ENCODE measurements around the gene TCF12. TPM values are rescaled to one million over a fixed set of nuclear protein-coding genes. Genes with fewer than 3 reads are reported as not detected.

TCF12 gene
- total RNA-seq, 1 experiment from 2014 or later = 76.7 TPM

DNA sequence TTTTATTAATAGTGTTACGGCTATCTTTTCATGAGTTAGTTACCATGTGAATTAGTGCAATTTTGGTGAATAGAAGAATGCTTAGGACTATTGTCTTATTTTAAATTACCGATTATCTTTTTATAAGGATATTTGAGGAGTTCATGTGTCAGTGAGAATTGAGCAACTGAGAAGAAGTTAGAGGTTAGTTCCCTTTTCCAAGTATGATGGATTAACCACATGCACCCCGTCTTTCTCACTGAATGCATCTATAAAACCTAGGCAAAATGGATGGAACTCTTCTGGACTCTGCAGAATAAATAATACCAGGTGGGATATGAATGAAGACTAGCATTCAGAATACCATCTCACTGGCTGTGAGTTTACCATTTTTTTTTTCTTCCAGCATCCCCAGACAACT, 74.3 kb downstream of the TCF12 start:
- H3K79me1 ChIP-seq (ENCODE audit: insufficient read depth, low read depth, low read length, poor library complexity, severe bottlenecking) = peaks cover 5% of the 10 kb centered on the region
- H3K27ac Mint-ChIP-seq = 0 out of 7 replicates have a peak overlapping the region, but pooled peaks of 1 of the 3 experiments have one; percentile 19
- TF ChIP-seq, protein P1, sequence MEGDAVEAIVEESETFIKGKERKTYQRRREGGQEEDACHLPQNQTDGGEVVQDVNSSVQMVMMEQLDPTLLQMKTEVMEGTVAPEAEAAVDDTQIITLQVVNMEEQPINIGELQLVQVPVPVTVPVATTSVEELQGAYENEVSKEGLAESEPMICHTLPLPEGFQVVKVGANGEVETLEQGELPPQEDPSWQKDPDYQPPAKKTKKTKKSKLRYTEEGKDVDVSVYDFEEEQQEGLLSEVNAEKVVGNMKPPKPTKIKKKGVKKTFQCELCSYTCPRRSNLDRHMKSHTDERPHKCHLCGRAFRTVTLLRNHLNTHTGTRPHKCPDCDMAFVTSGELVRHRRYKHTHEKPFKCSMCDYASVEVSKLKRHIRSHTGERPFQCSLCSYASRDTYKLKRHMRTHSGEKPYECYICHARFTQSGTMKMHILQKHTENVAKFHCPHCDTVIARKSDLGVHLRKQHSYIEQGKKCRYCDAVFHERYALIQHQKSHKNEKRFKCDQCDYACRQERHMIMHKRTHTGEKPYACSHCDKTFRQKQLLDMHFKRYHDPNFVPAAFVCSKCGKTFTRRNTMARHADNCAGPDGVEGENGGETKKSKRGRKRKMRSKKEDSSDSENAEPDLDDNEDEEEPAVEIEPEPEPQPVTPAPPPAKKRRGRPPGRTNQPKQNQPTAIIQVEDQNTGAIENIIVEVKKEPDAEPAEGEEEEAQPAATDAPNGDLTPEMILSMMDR (conservative IDR thresholded peaks at IDR 0.05) = no peak
- DNase-seq = no peak
- H3K56ac ChIP-seq (ENCODE audit: insufficient read length, low read depth, low read length) = no peak overlapping the region
- H3K4me1 ChIP-seq (ENCODE audit: insufficient read depth, low read length) = no peaks in the 10 kb centered on the region
- peaks cover 13 to 14% of the 10 kb centered on the region in 2 experiments for H3K4me1 Mint-ChIP-seq
- no peaks in the 10 kb centered on the region; a peak in 1 of 5 replicates for H3K9me3 Mint-ChIP-seq
- no peak overlapping the region for H3K27ac ChIP-seq (ENCODE audit: insufficient read length, low read depth, low read length)
- WGBS (ENCODE audit: extremely low coverage, insufficient read length, low lambda C conversion rate) = no CpG with 5 or more reads among the region's 3 CpGs
- H3K4me3 Mint-ChIP-seq = no peak overlapping the region
- H3T11ph ChIP-seq (ENCODE audit: low read length) = no peak overlapping the region
- H3K18ac ChIP-seq (ENCODE audit: insufficient read length, low read depth, low read length) = no peak overlapping the region
- no peaks in the 10 kb centered on the region for H3K27me3 ChIP-seq (ENCODE audit: insufficient read depth, low read length)
- no peak overlapping the region for H4K5ac ChIP-seq (ENCODE audit: insufficient read length, low read depth, low read length)
- no peak overlapping the region for H3K14ac ChIP-seq (ENCODE audit: insufficient read depth, low read length)
- H3K23ac ChIP-seq (ENCODE audit: insufficient read length, low read depth, low read length) = no peak overlapping the region
- H2BK15ac ChIP-seq (ENCODE audit: low read depth, low read length) = no peak overlapping the region
- no peak overlapping the region for H4K91ac ChIP-seq (ENCODE audit: insufficient read length, low read depth, low read length)
- H2AK5ac ChIP-seq (ENCODE audit: insufficient read length, low read length) = no peak overlapping the region
- no peak overlapping the region for H2BK5ac ChIP-seq (ENCODE audit: insufficient read length, low read length)
- no peaks in the 10 kb centered on the region for H3K27me3 Mint-ChIP-seq (ENCODE audit: low read depth)
- H3K9me3 ChIP-seq (ENCODE audit: control insufficient read depth, low read depth, low read length) = no peaks in the 10 kb centered on the region
- H2BK20ac ChIP-seq (ENCODE audit: low read depth, low read length, poor library complexity, severe bottlenecking) = no peak overlapping the region
- H2AFZ ChIP-seq (ENCODE audit: low read length) = no peak overlapping the region
- H3K4me2 ChIP-seq (ENCODE audit: insufficient read depth, insufficient read length, low read length) = no peak overlapping the region
- no peak overlapping the region for H2BK120ac ChIP-seq (ENCODE audit: low read depth, low read length, poor library complexity, severe bottlenecking)
- no peaks in the 10 kb centered on the region for H3K23me2 ChIP-seq (ENCODE audit: insufficient read length, low read depth, low read length, poor library complexity, severe bottlenecking)
- no peak overlapping the region for H3K4ac ChIP-seq (ENCODE audit: low read depth, low read length)
- no peak overlapping the region for H3K9ac ChIP-seq (ENCODE audit: extremely low read depth, insufficient read length, low read length)
- H4K20me1 ChIP-seq (ENCODE audit: control insufficient read depth, insufficient read depth, insufficient read length) = no peaks in the 10 kb centered on the region
- H4K8ac ChIP-seq (replicated peaks; ENCODE audit: insufficient read length, low read depth, low read length) = no peak overlapping the region
- peaks cover 10 to 16% (median 16%) of the 10 kb centered on the region in 3 experiments; a peak in 5 of 7 replicates for H3K36me3 Mint-ChIP-seq (ENCODE audit: insufficient read depth in 1 of 3, low read depth in 3 of 3)
- H2BK12ac ChIP-seq (ENCODE audit: insufficient read length, low read depth, low read length) = no peak overlapping the region
- H3K79me2 ChIP-seq (ENCODE audit: insufficient read depth, low read length) = peaks cover 9% of the 10 kb centered on the region; the same call in 1 of the 2 replicates

All from H9 (cell line).